ENCODE measurements around the gene TBRG4. TPM values are rescaled to one million over a fixed set of nuclear protein-coding genes. Genes with fewer than 3 reads are reported as not detected.

TBRG4 gene
- total RNA-seq, 2 donors from 2014 or later, result 63.6 to 85.1 TPM

DNA sequence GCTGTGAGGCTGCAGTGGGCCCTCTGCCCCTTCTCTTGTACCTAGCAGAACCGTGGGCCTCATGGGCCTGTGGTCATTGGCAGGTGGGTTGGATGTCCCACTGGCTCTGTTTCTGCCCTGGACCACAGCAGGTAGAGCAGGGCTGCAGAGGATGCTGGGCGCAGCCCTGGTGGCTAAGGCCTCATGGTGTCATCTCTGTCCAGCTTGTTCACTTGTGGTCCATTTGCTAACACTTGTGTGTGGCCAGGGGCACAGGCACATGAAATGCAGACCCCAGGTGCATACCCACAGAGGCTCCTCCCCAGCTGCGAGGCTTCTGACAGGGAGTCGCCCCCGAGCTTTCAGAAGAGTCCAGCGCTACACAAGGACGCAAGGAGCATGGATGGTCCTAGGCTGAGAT, 22.4 kb upstream of the TBRG4 start:
- no peaks in the 10 kb centered on the region for H3K9me3 ChIP-seq (ENCODE audit: control insufficient read depth, low read length, poor library complexity, severe bottlenecking)
- DNase-seq, result no peak
- Mint-ChIP-seq H3K4me3 (no peak overlapping the region), H3K27me3 (no peaks in the 10 kb centered on the region), H3K27ac (no peak overlapping the region), H3K36me3 (ENCODE audit: low read depth) (no peaks in the 10 kb centered on the region), H3K4me1 (peaks cover 7% of the 10 kb centered on the region)
- ATAC-seq, result no peak

DNA sequence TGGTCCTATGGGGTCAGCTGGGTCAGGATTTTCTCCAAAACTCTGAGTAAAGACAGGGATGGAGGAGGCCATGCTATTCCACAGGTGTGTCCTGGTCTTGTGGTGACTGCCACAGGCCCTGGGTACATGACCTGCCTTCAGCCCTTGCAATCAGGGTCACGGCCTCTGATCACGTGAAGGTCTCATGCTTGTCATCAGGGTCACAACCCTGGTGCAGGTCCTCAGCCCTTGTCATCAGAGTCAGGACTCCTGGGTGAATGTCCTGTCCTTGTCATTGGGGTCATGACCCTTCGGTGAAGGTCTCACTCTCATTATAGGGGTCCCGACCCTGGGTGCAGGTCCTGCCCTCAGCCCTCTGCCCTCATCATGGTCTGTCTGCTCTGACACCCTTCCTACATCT, 21.9 kb upstream of the TBRG4 start:
- DNase-seq (no peak), ATAC-seq (no peak)
- H3K4me1 Mint-ChIP-seq, result peaks cover 7% of the 10 kb centered on the region
- no peak overlapping the region for H3K27ac Mint-ChIP-seq
- no peaks in the 10 kb centered on the region for H3K27me3 Mint-ChIP-seq
- H3K36me3 Mint-ChIP-seq (ENCODE audit: low read depth), result no peaks in the 10 kb centered on the region
- H3K4me3 Mint-ChIP-seq, result no peak overlapping the region
- no peaks in the 10 kb centered on the region for H3K9me3 ChIP-seq (ENCODE audit: control insufficient read depth, low read length, poor library complexity, severe bottlenecking)

DNA sequence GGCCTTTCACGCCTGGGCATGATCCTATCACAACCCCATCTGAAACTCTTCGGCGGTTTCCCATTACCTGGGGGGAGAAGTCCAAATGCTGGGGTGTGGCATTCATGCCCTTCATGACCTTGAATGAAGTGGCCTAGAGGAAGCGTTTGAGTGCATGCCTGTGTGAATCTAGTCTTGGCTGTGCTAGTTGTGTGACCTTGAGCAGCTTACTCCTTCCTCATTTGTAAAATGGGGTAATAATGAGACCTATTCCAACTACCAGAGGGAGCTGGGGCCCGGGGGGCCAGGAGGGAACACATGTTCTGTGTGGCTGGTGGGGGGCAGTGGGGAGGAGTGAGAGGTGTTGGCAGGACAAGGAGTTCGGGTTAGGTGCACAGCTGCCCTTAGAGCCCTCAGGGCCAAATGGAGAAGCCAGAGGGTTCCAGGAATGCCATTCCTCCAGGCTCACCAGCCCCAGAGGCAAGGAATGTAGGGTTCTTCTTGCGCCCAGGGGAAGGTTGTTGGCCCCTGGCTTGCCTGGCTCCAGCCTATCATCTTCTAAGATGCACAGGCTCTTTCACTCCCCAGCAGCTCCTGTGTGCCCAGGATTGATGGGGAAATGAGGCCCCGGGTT, 21.3 kb upstream of the TBRG4 start:
- ATAC-seq, result no peak
- Mint-ChIP-seq H3K27me3 (no peaks in the 10 kb centered on the region), H3K27ac (no peak overlapping the region)

DNA sequence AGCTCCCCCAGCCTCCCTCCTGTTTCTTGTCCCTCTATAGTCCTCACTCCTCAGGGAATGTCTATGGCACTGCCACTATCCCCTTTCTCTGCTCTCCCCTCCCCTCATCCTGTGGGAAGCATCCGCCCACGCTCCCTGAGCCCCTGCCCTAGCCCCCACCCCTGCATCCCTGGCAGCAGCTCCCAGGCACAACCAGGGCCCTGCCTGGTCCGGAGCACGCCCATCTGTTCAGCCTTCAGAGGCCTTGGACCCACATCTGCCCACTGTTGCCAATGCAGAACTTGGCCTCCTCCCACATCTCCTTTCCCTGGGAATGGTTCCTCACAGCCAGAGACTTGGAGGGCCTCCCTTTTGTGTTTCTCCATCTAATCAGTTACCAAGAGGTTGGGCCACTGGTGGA, 20.4 kb upstream of the TBRG4 start:
- Mint-ChIP-seq H3K27ac (peak overlapping the region; percentile 45), H3K4me3 (no peak overlapping the region), H3K36me3 (ENCODE audit: low read depth) (no peaks in the 10 kb centered on the region), H3K4me1 (peaks cover 7% of the 10 kb centered on the region), H3K27me3 (no peaks in the 10 kb centered on the region)
- no peak for DNase-seq
- no peaks in the 10 kb centered on the region for H3K9me3 ChIP-seq (ENCODE audit: control insufficient read depth, low read length, poor library complexity, severe bottlenecking)
- no peak for ATAC-seq

More for the DNA sequence above, 21.3 kb upstream of the TBRG4 start:
- DNase-seq, result no peak
- Mint-ChIP-seq H3K4me1 (peaks cover 7% of the 10 kb centered on the region), H3K4me3 (no peak overlapping the region), H3K36me3 (ENCODE audit: low read depth) (no peaks in the 10 kb centered on the region)
- H3K9me3 ChIP-seq (ENCODE audit: control insufficient read depth, low read length, poor library complexity, severe bottlenecking), result no peaks in the 10 kb centered on the region

DNA sequence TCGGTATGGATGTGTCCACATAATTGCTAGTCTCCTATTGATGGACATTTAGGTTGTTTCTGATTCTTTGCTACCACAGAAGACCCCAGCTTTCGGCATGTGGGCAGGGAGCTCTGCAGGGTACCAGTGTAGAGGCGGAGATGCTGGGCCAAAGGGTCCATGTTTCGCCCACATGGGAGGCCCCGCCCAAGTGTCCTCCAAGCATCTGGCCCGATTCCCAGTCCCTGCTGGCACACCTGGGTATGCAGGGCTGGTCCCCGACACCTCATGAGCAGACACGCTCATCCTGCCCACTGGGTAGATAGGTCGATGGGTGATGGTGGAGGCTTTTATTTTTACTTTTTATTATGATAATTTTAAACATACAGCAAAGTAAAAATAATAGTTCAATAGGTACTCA, 19.4 kb upstream of the TBRG4 start:
- no peak overlapping the region for H3K4me3 Mint-ChIP-seq
- no peaks in the 10 kb centered on the region for H3K9me3 ChIP-seq (ENCODE audit: control insufficient read depth, low read length, poor library complexity, severe bottlenecking)
- DNase-seq, result no peak
- no peak overlapping the region for H3K27ac Mint-ChIP-seq
- ATAC-seq, result no peak
- no peaks in the 10 kb centered on the region for H3K36me3 Mint-ChIP-seq (ENCODE audit: low read depth)
- H3K4me1 Mint-ChIP-seq, result peaks cover 4% of the 10 kb centered on the region
- H3K27me3 Mint-ChIP-seq, result no peaks in the 10 kb centered on the region

DNA sequence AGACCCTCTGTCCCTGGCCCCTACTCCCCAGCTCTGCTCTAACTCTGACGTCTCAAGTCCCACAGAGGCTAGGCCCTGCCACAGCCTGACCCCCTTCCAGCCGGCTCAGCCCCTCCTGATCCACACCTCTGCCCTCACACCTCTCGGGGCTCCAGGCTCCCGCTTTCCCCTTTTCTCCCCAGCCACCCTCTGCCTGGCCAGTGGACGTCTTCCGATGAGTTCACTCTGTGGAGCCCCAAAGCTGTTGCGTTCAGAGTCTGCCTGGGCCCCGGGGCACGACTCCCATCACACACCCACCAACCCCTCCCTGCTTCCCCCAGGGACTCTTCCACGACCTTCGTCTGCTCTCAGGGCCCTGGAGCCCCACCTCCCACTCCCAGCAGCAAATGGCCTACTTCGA, 18.4 kb upstream of the TBRG4 start:
- no peaks in the 10 kb centered on the region for H3K9me3 ChIP-seq (ENCODE audit: control insufficient read depth, low read length, poor library complexity, severe bottlenecking)
- no peaks in the 10 kb centered on the region for H3K27me3 Mint-ChIP-seq
- ATAC-seq (no peak), DNase-seq (no peak)
- H3K4me1 Mint-ChIP-seq, result peaks cover 3% of the 10 kb centered on the region
- H3K27ac Mint-ChIP-seq, result peak overlapping the region; percentile 74
- H3K36me3 Mint-ChIP-seq (ENCODE audit: low read depth), result no peaks in the 10 kb centered on the region
- H3K4me3 Mint-ChIP-seq, result no peak overlapping the region

DNA sequence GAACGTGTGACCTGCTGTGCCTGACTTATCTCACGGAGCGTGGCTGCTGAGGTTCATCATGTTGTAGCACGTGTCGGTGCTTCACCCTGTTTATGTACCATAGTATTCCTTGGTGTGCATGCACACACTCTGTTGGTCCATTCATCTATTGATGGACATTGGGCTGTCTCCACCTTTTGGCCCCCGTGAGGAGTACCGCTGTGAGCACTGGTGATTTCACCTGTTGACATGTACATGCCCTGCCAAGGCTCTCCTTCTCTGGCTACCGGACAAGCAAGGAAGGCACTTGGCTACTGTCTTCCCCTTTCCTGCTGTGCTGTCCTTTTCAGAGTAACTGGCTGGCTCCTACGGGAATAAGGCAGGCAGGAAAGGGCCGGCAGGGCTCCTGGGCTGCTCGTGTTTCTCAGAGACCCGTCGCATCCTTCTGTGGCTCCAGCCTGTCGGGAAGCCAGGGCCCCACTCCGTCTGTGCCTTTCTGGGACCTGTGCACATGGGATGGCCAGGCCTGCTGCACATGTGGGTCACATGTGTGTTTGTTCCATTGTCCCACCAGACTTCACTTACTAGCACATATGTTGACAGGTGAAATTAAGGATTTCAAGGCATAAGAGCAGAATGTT, 17.8 kb upstream of the TBRG4 start:
- H3K4me1 Mint-ChIP-seq, result peaks cover 3% of the 10 kb centered on the region
- ATAC-seq (no peak), DNase-seq (no peak)
- H3K27me3 Mint-ChIP-seq, result no peaks in the 10 kb centered on the region
- H3K9me3 ChIP-seq (ENCODE audit: control insufficient read depth, low read length, poor library complexity, severe bottlenecking), result no peaks in the 10 kb centered on the region
- peak overlapping the region; percentile 2 for H3K27ac Mint-ChIP-seq
- H3K4me3 Mint-ChIP-seq, result no peak overlapping the region
- no peaks in the 10 kb centered on the region for H3K36me3 Mint-ChIP-seq (ENCODE audit: low read depth)

DNA sequence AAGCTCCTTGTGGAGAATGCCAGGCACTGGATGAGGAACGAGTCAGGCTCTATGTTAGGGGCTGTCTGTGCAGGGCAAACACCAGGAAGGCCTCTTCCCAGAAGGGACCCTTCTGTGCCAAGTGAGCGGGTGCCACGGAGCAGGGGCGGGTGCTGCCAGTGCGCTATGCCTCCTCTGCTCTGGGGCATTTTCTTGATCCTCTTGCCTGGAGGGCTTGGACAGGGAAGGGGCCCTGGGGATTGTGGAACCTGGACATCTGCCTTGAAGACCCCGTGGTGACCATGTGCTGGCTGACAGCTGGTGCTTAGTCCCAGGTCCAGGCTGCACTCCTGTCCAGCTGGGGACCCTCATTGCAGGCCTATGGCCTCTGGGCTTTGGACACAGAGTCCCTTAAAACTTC, 15.4 kb upstream of the TBRG4 start:
- Mint-ChIP-seq H3K4me3 (no peak overlapping the region), H3K27me3 (no peaks in the 10 kb centered on the region)

DNA sequence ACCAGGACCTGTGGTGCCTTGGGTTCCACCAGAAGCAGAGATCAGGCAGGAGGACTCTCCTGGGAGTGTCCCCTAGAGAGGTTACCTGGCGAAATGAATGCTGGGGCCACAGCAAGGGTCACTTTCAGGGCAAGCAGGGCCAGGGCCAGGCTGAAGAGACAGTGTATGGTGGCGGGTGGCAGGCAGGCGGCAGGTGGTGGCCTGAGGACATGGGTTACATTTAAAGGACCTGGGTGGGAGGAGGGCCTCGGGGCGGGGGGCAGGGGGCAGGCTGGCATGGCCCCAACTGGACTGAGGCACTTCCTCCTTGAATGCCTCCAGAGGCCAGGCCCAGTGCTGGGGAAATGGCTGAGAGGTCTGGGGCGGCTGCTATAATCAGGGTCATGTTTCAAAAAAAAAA, 14.7 kb upstream of the TBRG4 start:
- no peaks in the 10 kb centered on the region for H3K27me3 Mint-ChIP-seq
- H3K4me3 Mint-ChIP-seq, result no peak overlapping the region
- DNase-seq (no peak), ATAC-seq (no peak)
- peaks cover 18% of the 10 kb centered on the region for H3K4me1 Mint-ChIP-seq
- H3K36me3 Mint-ChIP-seq (ENCODE audit: low read depth), result peaks cover under 1% of the 10 kb centered on the region
- H3K27ac Mint-ChIP-seq, result no peak overlapping the region
- no peaks in the 10 kb centered on the region for H3K9me3 ChIP-seq (ENCODE audit: control insufficient read depth, low read length, poor library complexity, severe bottlenecking)

More for the DNA sequence above, 15.4 kb upstream of the TBRG4 start:
- Mint-ChIP-seq H3K27ac (no peak overlapping the region), H3K36me3 (ENCODE audit: low read depth) (no peaks in the 10 kb centered on the region), H3K4me1 (peaks cover 17% of the 10 kb centered on the region)
- DNase-seq (no peak), ATAC-seq (no peak)
- no peaks in the 10 kb centered on the region for H3K9me3 ChIP-seq (ENCODE audit: control insufficient read depth, low read length, poor library complexity, severe bottlenecking)

DNA sequence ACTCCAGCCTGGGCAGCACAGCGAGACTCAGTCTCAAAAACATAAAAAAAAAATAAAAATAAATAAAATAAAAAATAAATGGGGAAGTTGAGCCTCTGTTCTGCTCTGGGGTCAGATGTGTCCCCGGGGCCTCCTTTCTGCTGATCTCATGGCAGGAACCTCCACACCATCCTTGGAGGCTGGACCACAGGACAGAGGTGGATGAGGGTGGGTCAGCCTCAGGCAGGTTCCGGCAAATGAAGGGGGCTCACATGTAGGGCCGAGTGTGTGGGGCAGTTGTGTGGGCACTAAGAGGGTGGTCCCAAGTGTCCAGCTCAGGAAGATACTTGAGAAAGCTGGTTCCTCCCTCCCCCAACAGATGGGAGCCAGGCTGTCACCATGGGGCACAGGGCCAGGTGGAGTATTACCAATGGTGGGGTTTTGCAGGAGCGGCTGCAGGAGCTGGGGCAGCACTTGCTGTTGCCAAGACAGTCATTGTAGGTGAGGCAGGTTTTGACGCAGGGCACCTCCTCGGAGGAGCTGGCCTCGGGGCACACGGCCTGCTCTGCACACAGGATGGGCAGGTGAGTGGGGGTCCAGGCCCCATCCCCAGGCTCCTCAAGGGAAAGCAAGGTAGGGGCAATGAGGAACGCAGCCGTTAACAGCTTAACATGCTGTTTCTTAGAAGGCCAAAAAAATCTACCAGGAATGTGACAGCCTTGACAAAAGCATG, 13.9 kb upstream of the TBRG4 start:
- no peak overlapping the region for H3K27ac Mint-ChIP-seq
- peaks cover 2% of the 10 kb centered on the region for H3K36me3 Mint-ChIP-seq (ENCODE audit: low read depth)
- no peak overlapping the region for H3K4me3 Mint-ChIP-seq

DNA sequence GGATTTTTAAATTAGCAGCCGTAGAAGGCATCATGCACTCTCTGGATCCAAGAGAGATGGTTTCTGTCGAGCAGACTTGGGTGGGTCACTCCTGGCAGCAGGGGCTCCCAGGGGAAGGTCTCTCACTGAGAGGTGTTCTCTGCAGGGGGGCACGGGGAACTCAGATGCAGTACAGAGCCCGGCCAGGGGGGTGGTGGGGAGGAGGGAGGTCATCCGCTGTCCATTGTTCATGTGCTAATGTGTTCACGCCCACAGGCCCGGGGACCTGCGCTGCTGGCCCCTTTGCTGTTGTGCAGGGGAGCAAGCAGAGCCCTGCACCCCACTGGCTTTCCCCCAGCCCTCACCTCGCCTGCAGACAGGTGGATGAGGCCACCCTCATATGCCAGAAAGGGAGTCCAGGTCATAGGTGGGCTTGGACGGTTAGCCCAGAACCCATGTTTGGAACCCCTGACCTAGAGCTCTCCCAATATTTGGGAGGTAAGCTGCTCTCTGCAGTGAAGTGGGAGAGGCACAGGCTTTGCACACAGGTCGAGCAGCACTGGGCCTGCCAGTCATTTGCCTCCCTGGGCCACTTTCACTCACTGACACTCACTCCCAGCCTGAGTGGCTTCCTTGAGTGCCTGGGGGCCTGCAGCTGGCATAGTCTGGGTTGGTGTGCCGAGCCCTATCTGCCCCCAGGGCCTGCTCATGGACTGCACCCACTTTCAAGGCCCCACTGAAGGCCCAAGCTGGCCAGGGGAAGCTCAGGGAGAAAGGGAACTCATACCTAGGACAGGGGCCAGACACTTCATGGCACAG, 12.6 kb upstream of the TBRG4 start:
- H3K9me3 ChIP-seq (ENCODE audit: control insufficient read depth, low read length, poor library complexity, severe bottlenecking), result no peaks in the 10 kb centered on the region
- peak overlapping the region; percentile 87 for H3K27ac Mint-ChIP-seq
- DNase-seq, result no peak
- ATAC-seq, result no peak
- no peaks in the 10 kb centered on the region for H3K27me3 Mint-ChIP-seq
- peaks cover 2% of the 10 kb centered on the region for H3K36me3 Mint-ChIP-seq (ENCODE audit: low read depth)
- peaks cover 16% of the 10 kb centered on the region for H3K4me1 Mint-ChIP-seq
- H3K4me3 Mint-ChIP-seq, result peak overlapping the region; percentile 73

More for the DNA sequence above, 13.9 kb upstream of the TBRG4 start:
- ATAC-seq (no peak), DNase-seq (no peak)
- Mint-ChIP-seq H3K27me3 (no peaks in the 10 kb centered on the region), H3K4me1 (peaks cover 19% of the 10 kb centered on the region)
- H3K9me3 ChIP-seq (ENCODE audit: control insufficient read depth, low read length, poor library complexity, severe bottlenecking), result no peaks in the 10 kb centered on the region

DNA sequence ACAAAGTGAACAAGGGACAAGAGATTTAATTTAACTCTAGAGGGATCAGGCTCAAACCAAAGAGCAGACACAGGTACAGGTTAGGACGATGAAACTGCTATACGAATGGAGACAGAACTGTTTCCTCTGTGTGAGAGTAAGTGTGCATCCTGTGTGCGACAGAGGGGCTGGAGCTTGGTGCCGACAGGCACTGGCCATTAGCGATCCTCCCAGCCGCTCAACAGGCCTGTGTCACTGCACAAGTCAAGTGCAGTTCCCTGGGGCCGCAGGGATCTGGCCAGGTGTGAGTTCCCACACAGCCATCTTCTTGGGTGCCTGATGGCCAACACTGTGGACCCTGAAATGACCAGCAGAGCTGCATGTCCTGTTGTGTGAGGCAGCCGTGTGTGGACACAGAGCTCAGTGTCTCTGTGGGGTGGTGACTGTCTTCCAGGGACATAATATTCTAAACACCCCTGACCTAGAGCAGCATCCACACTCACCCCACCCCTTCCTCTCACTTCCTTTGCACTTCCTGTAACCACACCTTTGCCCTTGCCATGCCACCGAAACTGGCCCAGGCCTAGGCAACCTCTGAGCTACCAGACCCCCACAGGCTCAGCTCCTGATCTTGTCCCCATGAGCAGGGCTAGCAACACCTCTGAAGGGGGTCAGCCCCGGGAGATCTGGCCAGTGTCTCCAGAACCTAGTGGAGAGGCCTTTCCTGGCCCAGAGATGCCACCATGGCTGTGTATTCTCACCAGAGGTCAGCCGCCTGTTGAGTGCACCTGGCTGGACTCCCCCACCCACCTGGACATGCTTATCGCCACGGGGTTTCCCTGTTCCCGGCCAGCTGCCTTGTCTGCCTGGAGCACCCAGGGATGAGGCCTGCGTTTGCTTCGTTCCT, 11.7 kb upstream of the TBRG4 start:
- no peaks in the 10 kb centered on the region for H3K27me3 Mint-ChIP-seq
- peaks cover 2% of the 10 kb centered on the region for H3K36me3 Mint-ChIP-seq (ENCODE audit: low read depth)
- H3K4me3 Mint-ChIP-seq, result peak overlapping the region; percentile 73
- H3K27ac Mint-ChIP-seq, result peak overlapping the region; percentile 87
- peaks cover 20% of the 10 kb centered on the region for H3K4me1 Mint-ChIP-seq
- H3K9me3 ChIP-seq (ENCODE audit: control insufficient read depth, low read length, poor library complexity, severe bottlenecking), result no peaks in the 10 kb centered on the region
- ATAC-seq, result peak; percentile 41
- no peak for DNase-seq
